ENCODE data around the gene DARS1. TPM values are rescaled to one million over a fixed set of nuclear protein-coding genes. Genes with fewer than 3 reads are reported as not detected.
A peak's percentile ranks its signal among the peaks of the same experiment; 100 is the strongest.

The DARS1 gene
- total and polyA plus RNA-seq, 9 donors = 73.3 to 101 (median 82.0) TPM

DNA sequence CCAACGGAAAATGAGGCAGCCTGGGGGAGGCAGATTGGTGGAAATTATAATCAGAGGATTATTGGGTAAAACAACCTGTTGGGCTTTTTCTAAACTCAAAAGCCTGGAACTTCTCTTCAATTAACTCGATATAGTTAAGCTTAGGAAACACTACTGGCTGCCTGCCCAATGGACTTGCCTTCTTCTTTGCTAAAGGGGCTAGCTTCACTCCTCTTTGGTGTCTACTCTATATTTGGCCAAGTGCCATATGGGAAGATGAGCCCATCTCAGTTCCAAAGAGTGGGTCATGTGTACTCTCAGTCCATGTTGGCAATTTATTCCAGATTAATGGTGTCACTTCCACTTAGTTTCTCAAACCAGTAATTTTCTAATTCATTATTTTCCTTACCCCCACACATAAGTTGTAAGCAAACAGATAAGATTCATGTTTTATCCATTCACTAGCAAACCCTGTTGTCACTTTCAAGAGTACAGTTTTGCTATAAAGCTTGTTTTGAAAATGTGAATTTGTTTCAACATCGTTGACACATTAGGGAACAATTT, 34.3 kb downstream of the DARS1 start:
- Histone ChIP-seq H3K27ac (ENCODE audit: low read length) (no peak overlapping the region), H3K4me1 (ENCODE audit: control insufficient read depth, insufficient read depth, low read length) (no peaks in the 10 kb centered on the region), H3K4me3 (ENCODE audit: low read length) (no peak overlapping the region), H3K9me3 (replicated peaks; ENCODE audit: control insufficient read depth, low read depth, low read length) (no peaks in the 10 kb centered on the region), H3K27me3 (ENCODE audit: control insufficient read depth, insufficient read depth, low read length) (no peaks in the 10 kb centered on the region), H3K36me3 (ENCODE audit: control insufficient read depth, insufficient read depth, low read length) (peaks cover 10% of the 10 kb centered on the region)
- 88% methylated on average over 2 of the region's 3 CpGs for WGBS (ENCODE audit: insufficient coverage)
- peak; percentile 17 for DNase-seq

DNA sequence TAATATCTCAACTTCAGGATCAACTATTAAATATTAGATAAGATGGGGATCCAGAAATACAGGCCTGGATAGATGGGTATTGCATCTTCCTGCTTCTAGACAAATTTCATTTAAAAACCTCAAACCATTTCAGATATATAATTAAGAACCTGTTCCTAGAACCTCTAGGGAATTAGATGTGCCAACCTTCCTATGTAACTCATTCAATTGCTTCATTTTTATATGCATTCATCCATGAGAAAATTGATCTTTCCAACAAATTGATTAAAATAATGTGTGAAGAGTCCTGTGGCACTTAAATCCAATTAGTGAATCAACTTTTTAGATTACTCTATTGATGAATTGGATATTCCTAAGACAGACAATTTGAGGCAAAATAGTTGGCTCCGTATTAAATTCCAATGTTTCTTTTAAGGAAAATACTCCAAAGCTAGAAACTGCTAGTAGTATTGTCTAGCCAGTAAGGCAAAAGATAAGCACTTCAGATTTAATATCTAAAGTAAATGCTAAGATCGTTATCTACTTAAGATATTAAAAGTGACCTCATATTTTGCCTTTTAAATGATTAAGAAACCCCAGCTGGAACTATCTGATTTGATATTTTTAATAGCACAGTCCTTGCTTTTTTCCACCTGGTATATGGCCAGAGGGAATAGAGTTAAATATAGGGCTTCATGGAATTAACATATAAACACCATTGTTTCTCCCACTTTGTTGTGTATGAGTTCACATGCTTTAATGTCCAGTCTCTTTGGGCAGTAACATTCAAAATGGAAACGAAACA, 35.8 kb downstream of the DARS1 start:
- WGBS (ENCODE audit: insufficient coverage) = no CpG with 5 or more reads among the region's 3 CpGs
- DNase-seq = no peak
- H3K9me3 ChIP-seq (replicated peaks; ENCODE audit: control insufficient read depth, low read depth, low read length) = no peaks in the 10 kb centered on the region
- no peak overlapping the region for H3K27ac ChIP-seq (ENCODE audit: low read length)
- no peak overlapping the region for H3K4me3 ChIP-seq (ENCODE audit: low read length)
- H3K4me1 ChIP-seq (ENCODE audit: control insufficient read depth, insufficient read depth, low read length) = no peaks in the 10 kb centered on the region
- peaks cover 10% of the 10 kb centered on the region for H3K36me3 ChIP-seq (ENCODE audit: control insufficient read depth, insufficient read depth, low read length)
- H3K27me3 ChIP-seq (ENCODE audit: control insufficient read depth, insufficient read depth, low read length) = no peaks in the 10 kb centered on the region

DNA sequence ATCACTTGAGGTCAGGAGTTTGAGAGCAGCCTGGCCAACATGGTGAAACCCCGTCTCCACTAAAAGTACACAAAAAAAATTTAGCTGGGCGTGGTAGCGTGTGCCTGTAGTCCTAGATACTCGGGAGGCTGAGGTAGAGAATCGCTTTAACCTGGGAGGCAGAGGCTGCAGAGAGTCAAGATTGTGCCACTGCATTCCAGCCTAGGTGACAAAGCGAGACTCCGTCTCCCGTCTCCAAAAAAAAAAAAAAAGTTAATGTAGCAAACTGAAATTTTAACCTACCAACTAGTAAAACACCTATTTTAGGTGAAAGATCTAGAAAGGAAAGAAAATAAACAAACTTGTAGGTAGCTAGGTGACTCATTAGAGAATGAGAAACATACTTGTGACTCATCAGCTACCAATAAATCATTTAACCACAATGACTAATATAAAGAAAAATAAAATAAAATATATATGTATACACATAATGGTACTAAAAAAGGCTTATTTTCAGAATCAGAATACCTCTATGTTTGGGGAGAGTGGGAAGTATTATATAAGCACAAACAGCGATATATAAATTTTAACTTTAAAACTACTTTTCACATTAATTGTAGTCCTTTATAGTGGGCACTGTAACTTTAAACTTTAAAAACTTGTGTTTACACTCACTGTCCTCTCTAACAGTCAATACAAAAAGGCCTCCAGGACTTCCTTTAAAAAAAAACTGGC, 36.6 kb downstream of the DARS1 start:
- Histone ChIP-seq H3K9me3 (replicated peaks; ENCODE audit: control insufficient read depth, low read depth, low read length) (no peaks in the 10 kb centered on the region), H3K4me1 (ENCODE audit: control insufficient read depth, insufficient read depth, low read length) (no peaks in the 10 kb centered on the region), H3K27ac (ENCODE audit: low read length) (no peak overlapping the region), H3K27me3 (ENCODE audit: control insufficient read depth, insufficient read depth, low read length) (no peaks in the 10 kb centered on the region), H3K36me3 (ENCODE audit: control insufficient read depth, insufficient read depth, low read length) (peaks cover 10% of the 10 kb centered on the region), H3K4me3 (ENCODE audit: low read length) (no peak overlapping the region)
- 96% methylated on average over 4 of the region's 9 CpGs for WGBS (ENCODE audit: insufficient coverage)
- DNase-seq = no peak

GRCh38 chr2:135948141-135948540, 37.3 kb downstream of the DARS1 start:
- Histone ChIP-seq H3K27ac (ENCODE audit: low read length) (no peak overlapping the region), H3K27me3 (ENCODE audit: control insufficient read depth, insufficient read depth, low read length) (no peaks in the 10 kb centered on the region)
- no peak for DNase-seq

DNA sequence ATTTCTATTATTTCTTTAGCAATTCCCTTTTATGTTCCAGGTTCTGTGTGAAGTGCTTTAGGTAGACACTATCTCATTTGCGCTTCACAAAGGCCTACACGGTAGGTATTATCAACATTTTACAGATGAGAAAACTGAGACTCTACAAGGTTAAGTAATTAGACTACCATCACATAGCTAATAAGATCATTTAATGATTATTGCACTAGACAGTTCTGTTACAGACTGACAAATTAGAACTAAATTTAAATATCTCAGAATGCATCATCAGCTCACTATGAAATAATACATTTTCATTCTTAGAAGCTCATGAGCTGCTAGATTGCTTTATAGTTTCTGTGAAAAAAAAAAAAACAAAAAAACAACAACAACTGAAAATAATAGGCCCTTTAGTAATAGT, 37.9 kb downstream of the DARS1 start:
- Histone ChIP-seq H3K36me3 (ENCODE audit: control insufficient read depth, insufficient read depth, low read length) (peaks cover 12% of the 10 kb centered on the region), H3K4me1 (ENCODE audit: control insufficient read depth, insufficient read depth, low read length) (no peaks in the 10 kb centered on the region), H3K27ac (ENCODE audit: low read length) (no peak overlapping the region), H3K27me3 (ENCODE audit: control insufficient read depth, insufficient read depth, low read length) (no peaks in the 10 kb centered on the region), H3K4me3 (ENCODE audit: low read length) (no peak overlapping the region), H3K9me3 (replicated peaks; ENCODE audit: control insufficient read depth, low read depth, low read length) (no peaks in the 10 kb centered on the region)
- DNase-seq = no peak
- no CpG with 5 or more reads among the region's 2 CpGs for WGBS (ENCODE audit: insufficient coverage)

More at GRCh38 chr2:135948141-135948540, 37.3 kb downstream of the DARS1 start:
- Histone ChIP-seq H3K36me3 (ENCODE audit: control insufficient read depth, insufficient read depth, low read length) (peaks cover 10% of the 10 kb centered on the region), H3K4me3 (ENCODE audit: low read length) (no peak overlapping the region), H3K9me3 (replicated peaks; ENCODE audit: control insufficient read depth, low read depth, low read length) (no peaks in the 10 kb centered on the region), H3K4me1 (ENCODE audit: control insufficient read depth, insufficient read depth, low read length) (no peaks in the 10 kb centered on the region)
- no CpG with 5 or more reads among the region's 1 CpG for WGBS (ENCODE audit: insufficient coverage)

- no CpG with 5 or more reads among the region's 3 CpGs for WGBS (ENCODE audit: insufficient coverage)
- H3K27me3 ChIP-seq (ENCODE audit: control insufficient read depth, insufficient read depth, low read length) = no peaks in the 10 kb centered on the region
- no peaks in the 10 kb centered on the region for H3K9me3 ChIP-seq (replicated peaks; ENCODE audit: control insufficient read depth, low read depth, low read length)
- DNase-seq = no peak
- no peaks in the 10 kb centered on the region for H3K4me1 ChIP-seq (ENCODE audit: control insufficient read depth, insufficient read depth, low read length)
- no peak overlapping the region for H3K4me3 ChIP-seq (ENCODE audit: low read length)
- no peak overlapping the region for H3K27ac ChIP-seq (ENCODE audit: low read length)
- H3K36me3 ChIP-seq (ENCODE audit: control insufficient read depth, insufficient read depth, low read length) = peaks cover 5% of the 10 kb centered on the region
Observed at GRCh38 chr2:135945526-135945925, 39.9 kb downstream of the DARS1 start.

DNA sequence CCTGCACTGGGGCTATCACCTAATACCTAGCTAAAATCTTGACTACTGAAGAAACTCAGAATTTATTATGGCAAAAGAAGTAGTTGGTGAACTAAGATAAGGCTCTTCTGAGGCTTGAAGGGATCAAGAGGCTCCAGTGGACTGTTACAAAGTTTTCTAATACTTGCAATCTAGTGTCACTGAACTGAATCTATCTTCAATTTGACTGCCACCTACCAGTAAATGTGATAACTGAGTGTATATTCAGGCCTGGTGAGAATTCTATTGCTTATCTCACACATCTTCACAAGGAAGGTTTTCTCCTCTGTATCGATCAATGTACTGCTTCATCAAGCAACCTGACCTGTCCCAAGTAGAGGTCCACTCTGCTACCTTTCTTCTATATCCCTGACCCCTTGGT, 40.8 kb downstream of the DARS1 start:
- DNase-seq = no peak
- 100% methylated on average over 1 of the region's 1 CpG for WGBS (ENCODE audit: insufficient coverage)

DNA sequence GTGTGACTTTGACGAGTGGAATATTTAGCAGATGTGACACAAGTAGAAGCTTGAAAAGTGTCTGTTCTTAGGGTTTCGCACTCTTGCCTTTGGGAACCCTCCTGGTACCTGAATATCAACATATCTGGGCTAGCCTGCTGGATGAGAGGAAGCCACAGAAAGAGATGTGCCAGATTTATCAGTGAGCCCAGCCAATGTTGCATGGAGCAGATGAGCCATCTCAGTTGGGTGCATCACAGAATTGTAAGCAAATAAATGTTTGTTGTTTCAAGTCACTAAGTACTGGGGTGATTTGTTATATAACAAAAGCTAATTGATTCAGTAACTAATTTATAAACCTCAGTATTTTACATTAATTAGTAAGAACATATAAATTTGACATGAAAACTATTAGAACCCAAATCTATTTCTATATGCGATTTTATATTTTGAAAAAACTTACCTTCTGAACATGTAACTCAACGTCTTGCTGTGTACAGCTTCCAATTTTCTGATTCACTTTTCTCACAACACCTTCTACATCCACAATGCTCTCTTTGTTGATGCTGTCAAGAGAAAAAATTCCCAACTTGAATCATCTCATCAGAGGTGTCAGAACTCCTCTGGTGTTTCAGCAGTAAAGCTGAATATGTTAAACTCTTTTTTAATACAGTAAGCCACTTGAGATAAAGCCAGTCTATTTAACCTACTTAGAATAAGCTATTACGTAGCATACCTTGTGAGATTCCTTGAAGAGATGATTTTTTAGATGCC, 42.3 kb downstream of the DARS1 start:
- no peak for DNase-seq
- H3K4me1 ChIP-seq (ENCODE audit: control insufficient read depth, insufficient read depth, low read length) = no peaks in the 10 kb centered on the region
- H3K27ac ChIP-seq (ENCODE audit: low read length) = no peak overlapping the region
- H3K27me3 ChIP-seq (ENCODE audit: control insufficient read depth, insufficient read depth, low read length) = no peaks in the 10 kb centered on the region
- H3K4me3 ChIP-seq (ENCODE audit: low read length) = no peak overlapping the region
- no peaks in the 10 kb centered on the region for H3K9me3 ChIP-seq (replicated peaks; ENCODE audit: control insufficient read depth, low read depth, low read length)
- WGBS (ENCODE audit: insufficient coverage) = 100% methylated on average over 1 of the region's 5 CpGs
- H3K36me3 ChIP-seq (ENCODE audit: control insufficient read depth, insufficient read depth, low read length) = peaks cover 5% of the 10 kb centered on the region

More for the DNA sequence above, 40.8 kb downstream of the DARS1 start:
- no peaks in the 10 kb centered on the region for H3K27me3 ChIP-seq (ENCODE audit: control insufficient read depth, insufficient read depth, low read length)
- H3K4me1 ChIP-seq (ENCODE audit: control insufficient read depth, insufficient read depth, low read length) = no peaks in the 10 kb centered on the region
- H3K4me3 ChIP-seq (ENCODE audit: low read length) = no peak overlapping the region
- H3K36me3 ChIP-seq (ENCODE audit: control insufficient read depth, insufficient read depth, low read length) = peaks cover 5% of the 10 kb centered on the region
- H3K27ac ChIP-seq (ENCODE audit: low read length) = no peak overlapping the region
- no peaks in the 10 kb centered on the region for H3K9me3 ChIP-seq (replicated peaks; ENCODE audit: control insufficient read depth, low read depth, low read length)

- Histone ChIP-seq H3K4me1 (ENCODE audit: control insufficient read depth, insufficient read depth, low read length) (no peaks in the 10 kb centered on the region), H3K27me3 (ENCODE audit: control insufficient read depth, insufficient read depth, low read length) (no peaks in the 10 kb centered on the region), H3K4me3 (ENCODE audit: low read length) (no peak overlapping the region), H3K36me3 (ENCODE audit: control insufficient read depth, insufficient read depth, low read length) (peaks cover under 1% of the 10 kb centered on the region), H3K27ac (ENCODE audit: low read length) (no peak overlapping the region), H3K9me3 (replicated peaks; ENCODE audit: control insufficient read depth, low read depth, low read length) (no peaks in the 10 kb centered on the region)
- DNase-seq = no peak
Observed at GRCh38 chr2:135936524-135936923, 48.9 kb downstream of the DARS1 start.

- no peak overlapping the region for H3K4me3 ChIP-seq (ENCODE audit: low read length)
- no peaks in the 10 kb centered on the region for H3K4me1 ChIP-seq (ENCODE audit: control insufficient read depth, insufficient read depth, low read length)
- H3K9me3 ChIP-seq (replicated peaks; ENCODE audit: control insufficient read depth, low read depth, low read length) = no peaks in the 10 kb centered on the region
- DNase-seq = no peak
- no peak overlapping the region for H3K27ac ChIP-seq (ENCODE audit: low read length)
- peaks cover 7% of the 10 kb centered on the region for H3K36me3 ChIP-seq (ENCODE audit: control insufficient read depth, insufficient read depth, low read length)
- no peaks in the 10 kb centered on the region for H3K27me3 ChIP-seq (ENCODE audit: control insufficient read depth, insufficient read depth, low read length)
Observed at GRCh38 chr2:135935914-135936313, 49.5 kb downstream of the DARS1 start.

Data from muscle of leg (tissue), 11 donors.